ENCODE results near the gene EFNB2. TPM values are rescaled to one million over a fixed set of nuclear protein-coding genes. Genes with fewer than 3 reads are reported as not detected.

EFNB2 gene
- total and polyA plus RNA-seq, 7 donors = 5.8 to 10.8 (median 8.8) TPM

DNA sequence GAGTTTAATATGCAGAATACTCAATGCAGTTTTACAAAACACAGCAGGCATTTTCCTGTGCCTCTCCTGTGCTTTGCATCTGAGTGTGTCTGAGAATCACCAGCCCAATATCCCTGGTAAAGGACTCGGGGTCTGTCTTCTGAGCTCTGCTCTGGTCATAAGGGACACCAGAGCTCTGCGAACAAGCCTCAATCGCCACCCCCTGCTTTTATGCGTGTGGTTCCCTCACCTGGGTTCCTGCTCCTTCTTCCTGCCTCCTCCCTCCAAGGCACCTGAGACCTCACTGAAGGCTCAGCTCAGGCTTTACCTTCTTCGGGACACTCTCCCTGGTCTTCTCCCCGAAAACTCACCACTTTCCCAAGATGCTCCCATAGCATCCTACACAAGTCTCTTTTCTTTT is 84.5 kb downstream of the EFNB2 start:
- WGBS, 3 donors = 90 to 95% (median 95%) methylated on average over 6 of the region's 6 CpGs
- Histone ChIP-seq H3K27ac (no peak overlapping the region), H3K9me3 (no peaks in the 10 kb centered on the region), H3K36me3 (ENCODE audit: insufficient read depth in 1 of 2, low read depth in 1 of 2) (no peaks in the 10 kb centered on the region), H3K27me3 (ENCODE audit: insufficient read depth in 3 of 3, low read length in 2 of 3) (no peaks in the 10 kb centered on the region), H3K4me3 (no peak overlapping the region), H3K4me1 (no peaks in the 10 kb centered on the region)
- TF ChIP-seq, protein P1, sequence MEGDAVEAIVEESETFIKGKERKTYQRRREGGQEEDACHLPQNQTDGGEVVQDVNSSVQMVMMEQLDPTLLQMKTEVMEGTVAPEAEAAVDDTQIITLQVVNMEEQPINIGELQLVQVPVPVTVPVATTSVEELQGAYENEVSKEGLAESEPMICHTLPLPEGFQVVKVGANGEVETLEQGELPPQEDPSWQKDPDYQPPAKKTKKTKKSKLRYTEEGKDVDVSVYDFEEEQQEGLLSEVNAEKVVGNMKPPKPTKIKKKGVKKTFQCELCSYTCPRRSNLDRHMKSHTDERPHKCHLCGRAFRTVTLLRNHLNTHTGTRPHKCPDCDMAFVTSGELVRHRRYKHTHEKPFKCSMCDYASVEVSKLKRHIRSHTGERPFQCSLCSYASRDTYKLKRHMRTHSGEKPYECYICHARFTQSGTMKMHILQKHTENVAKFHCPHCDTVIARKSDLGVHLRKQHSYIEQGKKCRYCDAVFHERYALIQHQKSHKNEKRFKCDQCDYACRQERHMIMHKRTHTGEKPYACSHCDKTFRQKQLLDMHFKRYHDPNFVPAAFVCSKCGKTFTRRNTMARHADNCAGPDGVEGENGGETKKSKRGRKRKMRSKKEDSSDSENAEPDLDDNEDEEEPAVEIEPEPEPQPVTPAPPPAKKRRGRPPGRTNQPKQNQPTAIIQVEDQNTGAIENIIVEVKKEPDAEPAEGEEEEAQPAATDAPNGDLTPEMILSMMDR (IDR thresholded peaks at IDR 0.05) = no peak
- DNase-seq = no peak
- intact Hi-C loops (cut with DNase I) = no loop called here
- ATAC-seq = no peak

DNA sequence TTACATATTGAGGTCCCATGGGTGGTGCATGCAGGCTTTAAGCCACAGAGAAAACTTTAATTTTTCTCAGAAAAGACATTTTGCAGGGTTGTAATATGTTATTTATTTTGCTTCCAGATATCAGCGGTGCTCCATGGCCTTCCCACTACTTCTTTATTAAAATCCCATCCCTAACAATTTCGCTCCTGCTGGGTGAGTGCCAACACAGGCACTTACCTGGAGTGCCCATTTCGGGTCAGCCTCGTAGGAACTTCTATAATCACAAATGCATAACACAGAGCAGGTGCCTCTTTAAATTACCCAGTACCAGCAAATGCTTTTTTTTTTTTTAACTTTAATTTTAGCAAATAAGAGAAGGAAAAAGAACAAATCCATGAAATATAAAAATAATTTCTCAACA is 86.4 kb downstream of the EFNB2 start:
- no peak overlapping the region for H3K4me3 ChIP-seq
- no peaks in the 10 kb centered on the region for H3K36me3 ChIP-seq (ENCODE audit: insufficient read depth in 1 of 2, low read depth in 1 of 2)
- DNase-seq = no peak
- no peaks in the 10 kb centered on the region for H3K27me3 ChIP-seq (ENCODE audit: insufficient read depth in 3 of 3, low read length in 2 of 3)
- ATAC-seq = no peak
- H3K27ac ChIP-seq = no peak overlapping the region
- no peaks in the 10 kb centered on the region for H3K4me1 ChIP-seq
- intact Hi-C loops (cut with DNase I) = no loop called here
- TF ChIP-seq, protein P1 (IDR thresholded peaks at IDR 0.05) = no peak
- WGBS, 3 donors = 85 to 88% (median 86%) methylated on average over 4 of the region's 4 CpGs
- no peaks in the 10 kb centered on the region for H3K9me3 ChIP-seq

DNA sequence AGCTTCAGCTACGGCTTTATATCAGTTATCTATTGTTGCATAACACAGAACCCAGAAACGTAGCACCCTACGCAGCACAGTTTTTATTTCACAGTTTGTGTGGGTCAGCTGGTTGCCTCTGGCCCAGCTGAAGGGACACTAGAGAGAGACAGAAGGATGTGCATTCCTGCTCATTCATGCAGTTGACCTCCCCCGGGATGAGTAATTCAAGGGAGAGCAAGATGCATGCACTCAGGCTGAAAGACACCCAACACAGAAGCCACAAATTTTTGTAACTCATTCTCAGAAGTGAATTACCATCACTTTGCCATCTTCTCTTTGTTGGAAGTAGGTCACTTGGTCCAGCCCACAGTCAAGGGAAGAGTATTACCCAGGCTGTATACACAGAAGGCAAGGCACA is 89.5 kb downstream of the EFNB2 start:
- intact Hi-C loops (cut with DNase I) = no loop called here
- 65 to 87% (median 84%) methylated on average over 4 of the region's 4 CpGs for WGBS, 3 donors
- ATAC-seq (no peak), DNase-seq (no peak)
- no peak overlapping the region for H3K4me3 ChIP-seq
- no peaks in the 10 kb centered on the region for H3K27me3 ChIP-seq (ENCODE audit: insufficient read depth in 3 of 3, low read length in 2 of 3)
- TF ChIP-seq, protein P1 (IDR thresholded peaks at IDR 0.05) = no peak
- H3K4me1 ChIP-seq = no peaks in the 10 kb centered on the region
- H3K27ac ChIP-seq = no peak overlapping the region
- H3K9me3 ChIP-seq = no peaks in the 10 kb centered on the region
- no peaks in the 10 kb centered on the region for H3K36me3 ChIP-seq (ENCODE audit: insufficient read depth in 1 of 2, low read depth in 1 of 2)

DNA sequence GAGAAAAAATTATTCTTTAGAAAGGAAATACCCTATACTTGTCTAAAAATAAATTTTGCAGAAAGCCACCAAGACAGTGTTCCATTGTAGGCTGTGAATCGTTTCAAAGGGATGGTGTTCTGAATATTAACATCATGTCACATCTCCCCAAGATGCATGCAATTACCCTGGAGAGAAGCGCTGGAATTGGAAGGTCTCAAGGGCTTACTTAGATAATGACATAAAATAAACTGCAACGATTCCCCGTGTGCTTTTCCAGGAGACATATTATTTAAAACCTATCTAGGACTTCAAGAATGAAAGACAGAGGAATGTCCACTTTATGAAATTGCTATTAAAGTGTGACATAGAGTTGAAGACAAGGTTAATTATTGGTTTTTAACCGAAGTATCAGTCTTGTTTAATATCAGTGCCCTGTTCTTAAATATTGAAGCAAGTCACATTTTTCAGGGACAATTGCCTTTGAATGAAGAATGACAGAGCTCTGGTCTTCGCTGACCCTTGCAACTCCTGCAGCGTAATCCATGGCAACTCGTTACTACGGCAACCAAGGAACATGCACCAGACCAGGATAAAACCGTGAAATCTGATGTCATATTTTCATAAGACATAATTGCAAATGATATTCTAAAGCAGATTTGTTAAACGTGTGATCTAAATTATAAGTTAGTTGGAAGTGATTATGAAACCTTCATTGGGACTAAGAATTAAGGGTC is 91.7 kb downstream of the EFNB2 start:
- WGBS, 3 donors = 66 to 75% (median 75%) methylated on average over 11 of the region's 11 CpGs
- Histone ChIP-seq H3K27ac (no peak overlapping the region), H3K4me3 (no peak overlapping the region), H3K9me3 (no peaks in the 10 kb centered on the region), H3K36me3 (ENCODE audit: insufficient read depth in 1 of 2, low read depth in 1 of 2) (no peaks in the 10 kb centered on the region), H3K4me1 (no peaks in the 10 kb centered on the region), H3K27me3 (ENCODE audit: insufficient read depth in 3 of 3, low read length in 2 of 3) (no peaks in the 10 kb centered on the region)
- ATAC-seq (no peak), DNase-seq (no peak)
- TF ChIP-seq, protein P1 (IDR thresholded peaks at IDR 0.05) = no peak
- intact Hi-C loops (cut with DNase I) = no loop called here

DNA sequence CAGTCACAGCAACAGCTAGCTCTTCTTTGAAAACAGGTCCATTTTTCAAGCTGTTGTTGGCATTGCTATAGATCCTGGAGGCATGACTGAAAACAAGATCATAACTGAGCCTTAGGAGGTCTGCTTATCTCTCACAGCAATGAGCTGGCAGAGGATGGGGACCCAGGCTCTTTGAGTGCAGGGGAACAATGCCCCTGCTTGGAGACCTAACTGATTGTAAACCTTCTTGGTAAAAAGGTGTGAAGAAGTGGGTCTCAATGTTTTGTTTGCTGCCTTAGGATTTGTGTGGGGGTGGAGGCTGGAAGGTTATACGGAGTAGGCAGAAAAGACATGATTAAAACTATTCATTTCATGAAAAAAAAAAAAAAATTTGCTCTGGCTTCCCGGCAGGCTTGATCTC is 94.6 kb downstream of the EFNB2 start:
- no peak overlapping the region for H3K27ac ChIP-seq

More for the DNA sequence above, 94.6 kb downstream of the EFNB2 start:
- Histone ChIP-seq H3K36me3 (ENCODE audit: insufficient read depth in 1 of 2, low read depth in 1 of 2) (no peaks in the 10 kb centered on the region), H3K27me3 (ENCODE audit: insufficient read depth in 3 of 3, low read length in 2 of 3) (no peaks in the 10 kb centered on the region), H3K4me3 (no peak overlapping the region), H3K9me3 (no peaks in the 10 kb centered on the region), H3K4me1 (no peaks in the 10 kb centered on the region)
- TF ChIP-seq, protein P1 (IDR thresholded peaks at IDR 0.05) = no peak
- intact Hi-C loops (cut with DNase I) = no loop called here
- DNase-seq (no peak), ATAC-seq (no peak)
- 4 to 8% (median 6%) methylated on average over 2 of the region's 2 CpGs for WGBS, 3 donors

Measured in psoas muscle (tissue), 8 donors.